Breast epithelium (tissue), 3 donors: ENCODE results near the gene SLC2A4.

ENCODE experiments used
- CTCF ChIP-seq, 3 donors: fragments of 450-650 bp; IDR thresholded peaks; one replicate each; pipeline ENCODE4 v1.5.1; 2016 to 2017; ENCODE audit warnings: antibody characterized with exemption in 3 of 3, mild to moderate bottlenecking in 3 of 3, moderate library complexity in 3 of 3
- POLR2A ChIP-seq: fragments of 450-650 bp; IDR thresholded peaks from one replicate; pipeline ENCODE4 v1.6.1; 2016; ENCODE audit warnings: antibody characterized with exemption, mild to moderate bottlenecking, moderate library complexity
- POLR2AphosphoS5 ChIP-seq, 3 donors: sonication (generic); formaldehyde crosslinking; IDR thresholded peaks; one replicate each; pipeline ENCODE4 v1.6.1; 2017; ENCODE audit warnings: antibody characterized with exemption in 3 of 3

- TF ChIP-seq CTCF (IDR thresholded peaks at IDR 0.05) (no peak), POLR2AphosphoS5 (IDR thresholded peaks at IDR 0.05) (peak in 2 of 3 donors; percentile 41 to 54), POLR2A (no peak)
These were observed 20.7 kb upstream of the SLC2A4 start for GRCh38 chr17:7260651-7261378.
